Activated T-helper 1 cell treated with anti-CD3 and anti-CD28 coated beads, Interleukin-12 subunit alpha, Interleukin-12 subunit beta, Interleukin-2, Interleukin-4 antibody, amounts not matched to agents 30 ng/mL and 10 ng/mL and 1 ng/mL, durations not matched to agents 14 hours and 24 hours and 36 hours (primary cell): ENCODE data around the gene KLF15. TPM values are rescaled to one million over a fixed set of nuclear protein-coding genes. Genes with fewer than 3 reads are reported as not detected.

Source experiments
- DNase-seq: peaks from one replicate; pipeline ENCODE4 v3.0.0; 2021; ENCODE audit warnings: low spot score
- H3K27ac Mint-ChIP-seq: one replicate; pipeline ENCODE4 v1.8.0; 2021; ENCODE audit warnings: mild to moderate bottlenecking, mixed read lengths
- H3K27me3 Mint-ChIP-seq: one replicate; pipeline ENCODE4 v1.8.0; 2022; ENCODE audit warnings: mild to moderate bottlenecking, moderate library complexity, mixed read lengths; ENCODE audit not compliant: insufficient read depth
- H3K36me3 Mint-ChIP-seq: one replicate; pipeline ENCODE4 v1.8.0; 2021; ENCODE audit warnings: low read depth, mixed read lengths
- H3K4me1 Mint-ChIP-seq: one replicate; pipeline ENCODE4 v1.8.0; 2021; ENCODE audit warnings: low read depth, mixed read lengths
- H3K4me3 Mint-ChIP-seq: one replicate; pipeline ENCODE4 v1.8.0; 2021; ENCODE audit warnings: mild to moderate bottlenecking, moderate library complexity, mixed read lengths
- H3K9me3 Mint-ChIP-seq: one replicate; pipeline ENCODE4 v1.8.0; 2021; ENCODE audit warnings: mixed read lengths
- intact Hi-C: fragments of 100-400 bp; cut with micrococcal nuclease; formaldehyde crosslinking; loops from one replicate; pipeline ENCODE4 v1.15.1; 2024
- total RNA-seq: library from RNA; stranded (reverse); gene quantifications from 2 replicates; pipeline ENCODE4 v1.2.3, GENCODE V29; 2022

The KLF15 gene
- total RNA-seq, 1 donor from 2014 or later, result 0.08 TPM

- H3K9me3 Mint-ChIP-seq, result no peaks in the 10 kb centered on the region
- intact Hi-C loops, result no loop called here
- peaks cover 3% of the 10 kb centered on the region for H3K4me1 Mint-ChIP-seq
- no peak overlapping the region for H3K27ac Mint-ChIP-seq
- no peak for DNase-seq
- H3K4me3 Mint-ChIP-seq, result no peak overlapping the region
- peaks cover 21% of the 10 kb centered on the region for H3K27me3 Mint-ChIP-seq
- peaks cover 1% of the 10 kb centered on the region for H3K36me3 Mint-ChIP-seq
These were observed 4.4 kb downstream of the KLF15 start for GRCh38 chr3:126352476-126353454.

- intact Hi-C loops, result no loop called here
- H3K4me1 Mint-ChIP-seq, result no peaks in the 10 kb centered on the region
- peaks cover 17% of the 10 kb centered on the region for H3K27me3 Mint-ChIP-seq
- no peaks in the 10 kb centered on the region for H3K9me3 Mint-ChIP-seq
- H3K27ac Mint-ChIP-seq, result no peak overlapping the region
- no peak overlapping the region for H3K4me3 Mint-ChIP-seq
- peaks cover 1% of the 10 kb centered on the region for H3K36me3 Mint-ChIP-seq
- no peak for DNase-seq
These were observed 5.3 kb downstream of the KLF15 start for GRCh38 chr3:126351771-126352475.

GRCh38 chr3:126351086-126351770, 6.0 kb downstream of the KLF15 start:
- no peak for DNase-seq
- H3K9me3 Mint-ChIP-seq, result no peaks in the 10 kb centered on the region
- intact Hi-C loops, result no loop called here

GRCh38 chr3:126350502-126351085, 6.6 kb downstream of the KLF15 start:
- Mint-ChIP-seq H3K4me1 (no peaks in the 10 kb centered on the region), H3K9me3 (no peaks in the 10 kb centered on the region), H3K36me3 (peaks cover 1% of the 10 kb centered on the region), H3K27me3 (peaks cover 11% of the 10 kb centered on the region), H3K27ac (no peak overlapping the region), H3K4me3 (no peak overlapping the region)
- intact Hi-C loops, result no loop called here
- no peak for DNase-seq

More at GRCh38 chr3:126351086-126351770, 6.0 kb downstream of the KLF15 start:
- H3K4me3 Mint-ChIP-seq, result no peak overlapping the region
- H3K4me1 Mint-ChIP-seq, result no peaks in the 10 kb centered on the region
- peaks cover 14% of the 10 kb centered on the region for H3K27me3 Mint-ChIP-seq
- peaks cover 1% of the 10 kb centered on the region for H3K36me3 Mint-ChIP-seq
- no peak overlapping the region for H3K27ac Mint-ChIP-seq

GRCh38 chr3:126349611-126350501, 7.4 kb downstream of the KLF15 start:
- Mint-ChIP-seq H3K27ac (no peak overlapping the region), H3K27me3 (peaks cover 4% of the 10 kb centered on the region), H3K4me1 (no peaks in the 10 kb centered on the region), H3K9me3 (no peaks in the 10 kb centered on the region), H3K36me3 (no peaks in the 10 kb centered on the region), H3K4me3 (no peak overlapping the region)
- DNase-seq, result no peak
- intact Hi-C loops, result no loop called here

- Mint-ChIP-seq H3K9me3 (no peaks in the 10 kb centered on the region), H3K4me1 (no peaks in the 10 kb centered on the region), H3K36me3 (no peaks in the 10 kb centered on the region), H3K4me3 (no peak overlapping the region), H3K27me3 (no peaks in the 10 kb centered on the region), H3K27ac (no peak overlapping the region)
- intact Hi-C loops, result no loop called here
- no peak for DNase-seq
These were observed 8.1 kb downstream of the KLF15 start for GRCh38 chr3:126349071-126349470.

GRCh38 chr3:126348308-126348920, 8.8 kb downstream of the KLF15 start:
- Mint-ChIP-seq H3K36me3 (no peaks in the 10 kb centered on the region), H3K27ac (no peak overlapping the region), H3K9me3 (no peaks in the 10 kb centered on the region), H3K4me1 (no peaks in the 10 kb centered on the region), H3K4me3 (no peak overlapping the region), H3K27me3 (no peaks in the 10 kb centered on the region)
- intact Hi-C loops, result no loop called here
- DNase-seq, result no peak

GRCh38 chr3:126347543-126348161, 9.6 kb downstream of the KLF15 start:
- H3K27me3 Mint-ChIP-seq, result no peaks in the 10 kb centered on the region
- H3K9me3 Mint-ChIP-seq, result no peaks in the 10 kb centered on the region
- H3K4me3 Mint-ChIP-seq, result no peak overlapping the region
- no peaks in the 10 kb centered on the region for H3K36me3 Mint-ChIP-seq
- H3K4me1 Mint-ChIP-seq, result no peaks in the 10 kb centered on the region
- no peak overlapping the region for H3K27ac Mint-ChIP-seq
- intact Hi-C loops, result no loop called here
- no peak for DNase-seq

GRCh38 chr3:126346466-126346865, 10.7 kb downstream of the KLF15 start:
- no peak for DNase-seq
- Mint-ChIP-seq H3K36me3 (no peaks in the 10 kb centered on the region), H3K27ac (no peak overlapping the region), H3K4me1 (no peaks in the 10 kb centered on the region), H3K9me3 (no peaks in the 10 kb centered on the region), H3K27me3 (no peaks in the 10 kb centered on the region), H3K4me3 (no peak overlapping the region)
- intact Hi-C loops, result no loop called here

- Mint-ChIP-seq H3K27ac (no peak overlapping the region), H3K36me3 (no peaks in the 10 kb centered on the region), H3K4me1 (no peaks in the 10 kb centered on the region), H3K9me3 (no peaks in the 10 kb centered on the region), H3K4me3 (no peak overlapping the region), H3K27me3 (no peaks in the 10 kb centered on the region)
- no peak for DNase-seq
- intact Hi-C loops, result no loop called here
These were observed 11.4 kb downstream of the KLF15 start for GRCh38 chr3:126345641-126346460.

GRCh38 chr3:126345231-126345630, 12.0 kb downstream of the KLF15 start:
- Mint-ChIP-seq H3K27me3 (no peaks in the 10 kb centered on the region), H3K9me3 (no peaks in the 10 kb centered on the region), H3K4me3 (no peak overlapping the region), H3K27ac (no peak overlapping the region), H3K36me3 (no peaks in the 10 kb centered on the region), H3K4me1 (no peaks in the 10 kb centered on the region)
- no peak for DNase-seq
- intact Hi-C loops, result no loop called here
